Stimulated activated naive CD8-positive, alpha-beta T cell treated with anti-CD3 and anti-CD28 coated beads, Interleukin-15, Interleukin-2, amounts not matched to agents 100 ng/mL and 50 ng/mL, for 24 hours (primary cell): Measurements from ENCODE around the gene INSYN2B.
"Not testable (repeated sequence)": the region's sequence is repeated elsewhere in the genome, so short reads cannot be mapped to it uniquely, and the experiment has no call there.

Experiments
- H3K27ac Mint-ChIP-seq: one replicate; pipeline ENCODE4 v1.8.0; 2021; ENCODE audit warnings: mild to moderate bottlenecking, mixed read lengths
- H3K27me3 Mint-ChIP-seq: one replicate; pipeline ENCODE4 v1.8.0; 2021; ENCODE audit warnings: mixed read lengths
- H3K36me3 Mint-ChIP-seq: one replicate; pipeline ENCODE4 v1.8.0; 2021; ENCODE audit warnings: low read depth, mixed read lengths
- H3K4me1 Mint-ChIP-seq: one replicate; pipeline ENCODE4 v1.8.0; 2021; ENCODE audit warnings: low read depth, mixed read lengths
- H3K4me3 Mint-ChIP-seq: one replicate; pipeline ENCODE4 v1.8.0; 2021; ENCODE audit warnings: mild to moderate bottlenecking, mixed read lengths
- H3K9me3 Mint-ChIP-seq: one replicate; pipeline ENCODE4 v1.8.0; 2021; ENCODE audit warnings: mixed read lengths

Gene INSYN2B

DNA sequence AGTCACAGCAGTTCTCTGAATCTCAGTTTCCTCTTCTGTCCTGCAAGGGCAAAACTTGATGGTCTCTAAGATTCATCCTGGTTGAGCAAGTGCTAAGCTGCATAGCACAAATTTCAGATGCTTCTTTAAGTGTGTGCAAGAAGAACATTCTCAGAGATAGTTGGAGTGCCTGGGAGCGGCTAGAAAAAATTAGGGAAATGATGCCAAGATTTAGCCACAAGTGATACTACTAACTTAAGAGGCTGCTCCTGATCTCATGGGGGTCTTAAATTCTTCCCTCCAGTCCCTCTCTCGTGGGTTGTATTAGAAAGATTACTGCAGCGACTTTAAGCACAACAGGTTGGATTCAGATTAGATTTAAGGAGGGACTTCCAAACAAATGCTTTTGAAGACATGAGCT, 24.2 kb downstream of the INSYN2B start:
- no peak overlapping the region for H3K27ac Mint-ChIP-seq
- H3K4me3 Mint-ChIP-seq, result no peak overlapping the region
- H3K27me3 Mint-ChIP-seq, result no peaks in the 10 kb centered on the region
- H3K9me3 Mint-ChIP-seq, result no peaks in the 10 kb centered on the region
- H3K36me3 Mint-ChIP-seq, result peaks cover 19% of the 10 kb centered on the region
- no peaks in the 10 kb centered on the region for H3K4me1 Mint-ChIP-seq

DNA sequence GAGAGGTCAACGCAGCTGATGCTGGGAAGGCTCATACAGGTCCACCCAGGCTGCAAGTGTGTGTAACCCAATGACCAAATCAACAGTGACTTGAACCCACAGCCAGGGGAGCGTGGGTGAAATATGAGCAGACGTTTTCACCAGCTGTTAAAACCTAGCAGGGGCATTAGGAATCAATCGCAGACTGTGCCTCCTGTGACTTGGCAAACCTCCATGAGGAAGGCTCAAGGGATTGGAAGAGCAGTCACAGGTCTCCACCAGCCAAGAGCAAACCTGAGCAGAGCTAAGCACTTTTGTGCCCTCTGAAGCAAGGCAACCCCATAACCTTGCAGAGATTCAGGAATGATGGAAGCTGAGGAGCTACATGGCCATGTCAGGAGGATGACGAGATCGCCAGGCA, 25.5 kb downstream of the INSYN2B start:
- Mint-ChIP-seq H3K27ac (no peak overlapping the region), H3K36me3 (peaks cover 27% of the 10 kb centered on the region), H3K4me1 (no peaks in the 10 kb centered on the region), H3K4me3 (no peak overlapping the region), H3K27me3 (no peaks in the 10 kb centered on the region), H3K9me3 (no peaks in the 10 kb centered on the region)

DNA sequence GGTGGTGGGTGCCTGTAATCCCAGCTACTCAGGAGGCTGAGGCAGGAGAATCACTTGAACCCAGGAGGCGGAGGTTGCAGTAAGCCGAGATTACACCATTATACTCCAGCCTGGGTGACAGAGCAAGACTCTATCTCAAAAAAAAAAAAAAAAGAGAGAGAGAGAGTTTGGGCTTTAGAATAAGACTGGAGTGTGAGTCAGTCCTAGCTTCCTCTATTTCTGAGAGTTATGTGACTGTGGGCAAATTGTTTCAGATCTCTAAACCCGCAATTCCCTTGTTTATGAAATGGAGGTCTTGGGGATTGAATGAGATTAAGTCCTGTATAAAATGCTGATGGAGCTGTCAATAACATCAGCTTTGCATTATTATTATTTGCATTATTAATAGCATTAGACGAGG, 27.1 kb downstream of the INSYN2B start:
- not testable (repeated sequence) for H3K27ac Mint-ChIP-seq, H3K4me3 Mint-ChIP-seq, H3K4me1 Mint-ChIP-seq, H3K9me3 Mint-ChIP-seq, H3K27me3 Mint-ChIP-seq
- peaks cover 41% of the 10 kb centered on the region for H3K36me3 Mint-ChIP-seq

GRCh38 chr5:169950333-169950732, 30.0 kb downstream of the INSYN2B start:
- Mint-ChIP-seq H3K27ac (no peak overlapping the region), H3K4me1 (no peaks in the 10 kb centered on the region), H3K36me3 (peaks cover 58% of the 10 kb centered on the region), H3K9me3 (no peaks in the 10 kb centered on the region), H3K27me3 (no peaks in the 10 kb centered on the region), H3K4me3 (no peak overlapping the region)

DNA sequence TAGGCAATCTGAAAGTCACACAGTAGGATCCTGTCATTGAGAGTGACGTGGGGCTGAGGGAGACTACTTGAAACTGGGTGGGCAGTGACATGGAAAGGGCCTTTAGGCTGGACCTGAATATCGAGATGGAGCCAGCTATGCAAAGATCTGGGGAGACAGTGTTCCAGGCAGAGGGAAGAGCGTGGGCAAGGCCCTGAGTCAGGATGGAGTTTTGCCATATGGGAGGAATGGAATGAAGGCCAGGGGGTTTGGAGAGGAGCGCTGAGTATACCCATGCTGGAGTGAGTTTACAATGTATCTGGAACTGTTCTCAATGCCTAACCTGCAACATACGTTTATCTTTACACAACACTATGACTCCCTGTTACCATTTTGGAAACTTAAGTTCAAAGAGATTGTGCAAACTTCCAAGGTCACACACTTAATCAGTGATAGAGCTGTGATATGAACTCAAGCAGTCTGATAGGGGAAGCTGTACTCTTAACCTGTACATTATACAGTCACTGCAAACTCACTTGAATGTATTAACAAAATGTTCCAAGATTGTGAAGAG, 33.5 kb downstream of the INSYN2B start:
- Mint-ChIP-seq H3K4me3 (no peak overlapping the region), H3K9me3 (no peaks in the 10 kb centered on the region), H3K36me3 (peaks cover 46% of the 10 kb centered on the region), H3K27ac (no peak overlapping the region), H3K27me3 (no peaks in the 10 kb centered on the region), H3K4me1 (no peaks in the 10 kb centered on the region)

- H3K4me3 Mint-ChIP-seq, result no peak overlapping the region
- H3K27ac Mint-ChIP-seq, result no peak overlapping the region
- no peaks in the 10 kb centered on the region for H3K4me1 Mint-ChIP-seq
- H3K9me3 Mint-ChIP-seq, result no peaks in the 10 kb centered on the region
- H3K27me3 Mint-ChIP-seq, result no peaks in the 10 kb centered on the region
- H3K36me3 Mint-ChIP-seq, result peaks cover 46% of the 10 kb centered on the region
These were observed 34.4 kb downstream of the INSYN2B start for GRCh38 chr5:169945831-169946261.

- peaks cover 41% of the 10 kb centered on the region for H3K36me3 Mint-ChIP-seq
- no peak overlapping the region for H3K27ac Mint-ChIP-seq
- H3K4me3 Mint-ChIP-seq, result no peak overlapping the region
- no peaks in the 10 kb centered on the region for H3K27me3 Mint-ChIP-seq
- no peaks in the 10 kb centered on the region for H3K9me3 Mint-ChIP-seq
- H3K4me1 Mint-ChIP-seq, result no peaks in the 10 kb centered on the region
These were observed 35.2 kb downstream of the INSYN2B start for GRCh38 chr5:169944922-169945680.

GRCh38 chr5:169944115-169944514, 36.2 kb downstream of the INSYN2B start:
- Mint-ChIP-seq H3K4me3 (no peak overlapping the region), H3K27ac (no peak overlapping the region), H3K36me3 (peaks cover 31% of the 10 kb centered on the region), H3K27me3 (no peaks in the 10 kb centered on the region), H3K4me1 (no peaks in the 10 kb centered on the region), H3K9me3 (no peaks in the 10 kb centered on the region)

DNA sequence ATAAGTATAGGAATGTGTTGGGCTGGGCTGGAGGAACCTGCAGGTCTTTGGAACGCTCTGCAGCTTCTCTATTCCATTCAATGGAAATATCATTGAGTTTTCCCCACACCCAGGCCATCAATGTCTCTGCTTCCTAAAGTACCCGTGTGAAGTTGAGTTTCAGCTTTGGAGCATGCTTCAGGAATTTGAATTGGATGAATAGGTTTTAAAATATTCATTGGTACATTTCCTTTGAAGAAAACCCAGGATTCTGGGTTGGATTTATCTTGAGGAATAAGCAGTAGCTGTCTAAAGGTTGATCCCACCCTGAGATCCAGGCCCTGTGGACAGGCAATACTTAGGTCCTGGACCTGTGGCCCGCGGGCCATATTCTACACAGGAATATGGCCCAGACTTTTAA, 37.3 kb downstream of the INSYN2B start:
- Mint-ChIP-seq H3K9me3 (no peaks in the 10 kb centered on the region), H3K4me3 (no peak overlapping the region), H3K4me1 (no peaks in the 10 kb centered on the region), H3K36me3 (peaks cover 23% of the 10 kb centered on the region), H3K27ac (no peak overlapping the region), H3K27me3 (no peaks in the 10 kb centered on the region)

DNA sequence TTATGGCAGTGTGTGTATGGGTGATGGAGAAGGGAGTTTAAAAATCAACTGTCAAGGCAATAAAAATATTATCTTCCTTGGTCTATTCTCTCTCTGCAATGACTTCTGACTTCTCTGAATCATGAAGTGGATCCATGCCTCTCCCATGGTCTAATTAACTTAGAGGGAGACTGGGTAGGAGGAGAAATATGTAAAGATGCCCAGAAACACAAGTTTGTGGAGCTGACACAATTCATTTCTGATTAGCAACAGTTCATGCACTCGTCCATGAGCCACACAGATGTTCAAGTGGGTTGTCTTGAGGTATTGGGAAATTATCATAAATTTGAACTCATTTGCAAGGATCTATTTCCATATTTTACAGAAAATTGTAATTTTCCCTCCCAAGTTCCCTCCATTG, 38.1 kb downstream of the INSYN2B start:
- Mint-ChIP-seq H3K9me3 (no peaks in the 10 kb centered on the region), H3K36me3 (peaks cover 18% of the 10 kb centered on the region), H3K27ac (no peak overlapping the region), H3K4me3 (no peak overlapping the region), H3K4me1 (no peaks in the 10 kb centered on the region), H3K27me3 (no peaks in the 10 kb centered on the region)

- H3K36me3 Mint-ChIP-seq, result peaks cover 21% of the 10 kb centered on the region
These were observed 38.8 kb downstream of the INSYN2B start for GRCh38 chr5:169941542-169941941.

GRCh38 chr5:169939731-169940130, 40.6 kb downstream of the INSYN2B start:
- H3K27me3 Mint-ChIP-seq, result no peaks in the 10 kb centered on the region

More at GRCh38 chr5:169941542-169941941, 38.8 kb downstream of the INSYN2B start:
- H3K9me3 Mint-ChIP-seq, result no peaks in the 10 kb centered on the region
- H3K27me3 Mint-ChIP-seq, result no peaks in the 10 kb centered on the region
- H3K27ac Mint-ChIP-seq, result no peak overlapping the region
- no peak overlapping the region for H3K4me3 Mint-ChIP-seq
- H3K4me1 Mint-ChIP-seq, result no peaks in the 10 kb centered on the region

GRCh38 chr5:169938439-169938838, 41.9 kb downstream of the INSYN2B start:
- Mint-ChIP-seq H3K4me3 (no peak overlapping the region), H3K36me3 (peaks cover 32% of the 10 kb centered on the region), H3K4me1 (peaks cover 3% of the 10 kb centered on the region), H3K27ac (no peak overlapping the region), H3K27me3 (no peaks in the 10 kb centered on the region), H3K9me3 (no peaks in the 10 kb centered on the region)

More at GRCh38 chr5:169939731-169940130, 40.6 kb downstream of the INSYN2B start:
- Mint-ChIP-seq H3K9me3 (no peaks in the 10 kb centered on the region), H3K4me3 (no peak overlapping the region), H3K27ac (no peak overlapping the region), H3K36me3 (peaks cover 26% of the 10 kb centered on the region), H3K4me1 (peaks cover 3% of the 10 kb centered on the region)

- Mint-ChIP-seq H3K27me3 (no peaks in the 10 kb centered on the region), H3K9me3 (no peaks in the 10 kb centered on the region), H3K4me1 (peaks cover 3% of the 10 kb centered on the region), H3K36me3 (peaks cover 43% of the 10 kb centered on the region), H3K4me3 (no peak overlapping the region), H3K27ac (no peak overlapping the region)
These were observed 44.5 kb downstream of the INSYN2B start for GRCh38 chr5:169935762-169936161.

- peaks cover 45% of the 10 kb centered on the region for H3K36me3 Mint-ChIP-seq
- H3K27ac Mint-ChIP-seq, result no peak overlapping the region
- H3K27me3 Mint-ChIP-seq, result no peaks in the 10 kb centered on the region
- peaks cover 3% of the 10 kb centered on the region for H3K4me1 Mint-ChIP-seq
- no peak overlapping the region for H3K4me3 Mint-ChIP-seq
- H3K9me3 Mint-ChIP-seq, result no peaks in the 10 kb centered on the region
These were observed 45.3 kb downstream of the INSYN2B start for GRCh38 chr5:169934990-169935389.

- H3K4me1 Mint-ChIP-seq, result peaks cover 3% of the 10 kb centered on the region
- H3K27me3 Mint-ChIP-seq, result no peaks in the 10 kb centered on the region
- no peaks in the 10 kb centered on the region for H3K9me3 Mint-ChIP-seq
- peaks cover 54% of the 10 kb centered on the region for H3K36me3 Mint-ChIP-seq
- H3K27ac Mint-ChIP-seq, result no peak overlapping the region
- no peak overlapping the region for H3K4me3 Mint-ChIP-seq
These were observed 46.7 kb downstream of the INSYN2B start for GRCh38 chr5:169933616-169934015.
